HepG2 (cell line): ENCODE data around the gene TSPYL1. TPM values are rescaled to one million over a fixed set of nuclear protein-coding genes. Genes with fewer than 3 reads are reported as not detected.

Source experiments
- ATAC-seq: fragments of 200-7000 bp; cut with Tn5 transposase; 3 replicates; pipeline ENCODE4 v1.9.1; 2020; ENCODE audit warnings: mild to moderate bottlenecking, moderate library complexity
- BruUV-seq: library from RNA; stranded (reverse); fragments of 400-500 nt; replicated peaks from 2 replicates; lab custom pipeline; 2021; lab: Mats Ljungman, UMichigan
- CTCF ChIA-PET: fragments of 300-600 bp; formaldehyde crosslinking; extraction: SDS; loops from one replicate; lab custom pipeline; 2021; ENCODE audit warnings: low total read pairs, inconsistent platforms, low intra/inter-chr PET ratio; lab: Yijun Ruan, JAX
- POLR2A ChIA-PET: fragments of 350-600 bp; sonication (Branson Sonifier 250); formaldehyde crosslinking; loops from one replicate; lab custom pipeline; 2020; ENCODE audit warnings: antibody characterized with exemption, inconsistent platforms; lab: Yijun Ruan, JAX
- DNase-seq: peaks from one replicate; pipeline ENCODE4 v3.0.0-alpha.2; 2015; ENCODE audit warnings: low spot score
- FAIRE-seq: peaks from 3 replicates; lab custom pipeline; 2011; peaks lifted over from hg19 to GRCh38; lab: Jason Lieb, UNC
- H2AFZ ChIP-seq: one replicate; pipeline ENCODE4 v1.6.1; 2011; ENCODE audit warnings: low read length, inconsistent platforms
- H3K27ac ChIP-seq: fragments of 300-600 bp; 3 replicates; pipeline ENCODE4 v1.8.0; 2011; ENCODE audit warnings: mixed run types, mild to moderate bottlenecking, mixed read lengths, low read length, inconsistent platforms; ENCODE audit not compliant: insufficient read depth; ENCODE audit errors: extremely low read length
- H3K27me3 ChIP-seq, 2 experiments: fragments of 200-600 bp in 1 of 2; 2 replicates in 1 of 2; 3 replicates in 1 of 2; pipeline versions ENCODE4 v1.6.0 to v1.8.0; 2011; ENCODE audit warnings: low read length in 2 of 2, mild to moderate bottlenecking in 2 of 2, moderate library complexity in 2 of 2, inconsistent platforms in 1 of 2; ENCODE audit not compliant: insufficient read depth in 2 of 2, control insufficient read depth in 1 of 2
- H3K36me3 ChIP-seq, 2 experiments: fragments of 200-600 bp in 1 of 2; replicated peaks in 1 of 2; 2 replicates in 1 of 2; 3 replicates in 1 of 2; pipeline versions ENCODE4 v1.5.1 to v1.8.0; 2011; ENCODE audit warnings: low read length in 2 of 2, inconsistent platforms in 1 of 2; ENCODE audit not compliant: insufficient read depth in 2 of 2, control insufficient read depth in 1 of 2
- H3K4me1 ChIP-seq: 2 replicates; pipeline ENCODE4 v1.5.1; 2012; ENCODE audit warnings: low read length, inconsistent platforms; ENCODE audit not compliant: insufficient read depth
- H3K4me2 ChIP-seq: 2 replicates; pipeline ENCODE4 v1.6.0; 2011; ENCODE audit warnings: low read depth, low read length, inconsistent platforms
- H3K4me3 ChIP-seq, 3 experiments: fragments of 200-600 bp in 1 of 3; sonication (generic), shearing (Covaris generic) in 1 of 3; replicated peaks in 1 of 3; 2 replicates each; pipeline ENCODE4 v1.5.1; 2011 to 2016; ENCODE audit warnings: low read length in 3 of 3, inconsistent platforms in 2 of 3, low read depth in 2 of 3, mild to moderate bottlenecking in 2 of 3, control low read depth in 1 of 3, mixed read lengths in 1 of 3; ENCODE audit not compliant: insufficient read depth in 1 of 3
- H3K79me2 ChIP-seq: one replicate; pipeline ENCODE4 v1.6.1; 2011; ENCODE audit warnings: low read length, inconsistent platforms; ENCODE audit not compliant: insufficient read depth
- H3K9ac ChIP-seq: 2 replicates; pipeline ENCODE4 v1.6.0; 2011; ENCODE audit warnings: mild to moderate bottlenecking, low read depth, low read length, inconsistent platforms; ENCODE audit not compliant: insufficient read depth
- H3K9me3 ChIP-seq: 2 replicates; pipeline ENCODE4 v1.5.1; 2012; ENCODE audit warnings: mild to moderate bottlenecking, low read length
- H4K20me1 ChIP-seq: 2 replicates; pipeline ENCODE4 v1.6.0; 2011; ENCODE audit warnings: inconsistent platforms, mild to moderate bottlenecking, low read length, moderate library complexity; ENCODE audit not compliant: insufficient read depth
- ADNP ChIP-seq: sonication (generic); formaldehyde crosslinking; IDR thresholded peaks from 2 replicates; pipeline ENCODE4 v1.4.0; 2020; ENCODE audit warnings: missing genetic modification reagents
- ATF1 ChIP-seq: IDR thresholded peaks from 2 replicates; pipeline ENCODE4 v1.6.1; 2016; ENCODE audit warnings: mild to moderate bottlenecking, control low read depth
- BHLHE40 ChIP-seq: IDR thresholded peaks from 2 replicates; pipeline ENCODE4 v1.6.1; 2011; ENCODE audit warnings: low read length, improper control_type of control experiment
- GATA4 ChIP-seq: sonication (generic); IDR thresholded peaks from 2 replicates; pipeline ENCODE4 v1.6.1; 2016; ENCODE audit warnings: antibody characterized with exemption, low read depth, borderline replicate concordance
- HDAC1 ChIP-seq: sonication (generic); formaldehyde crosslinking; IDR thresholded peaks from 2 replicates; pipeline ENCODE4 v1.5.1; 2020; ENCODE audit warnings: mild to moderate bottlenecking, missing genetic modification reagents
- HMG20A ChIP-seq: IDR thresholded peaks from 2 replicates; pipeline ENCODE4 v1.6.1; 2016; ENCODE audit warnings: borderline replicate concordance
- HNF1B ChIP-seq: sonication (generic); formaldehyde crosslinking; IDR thresholded peaks from 2 replicates; pipeline ENCODE4 v1.5.1; 2020; ENCODE audit warnings: mild to moderate bottlenecking, moderate library complexity, missing genetic modification reagents
- JUNB ChIP-seq: sonication (generic); formaldehyde crosslinking; IDR thresholded peaks from 2 replicates; pipeline ENCODE4 v1.8.0; 2022; ENCODE audit warnings: missing genetic modification reagents, mild to moderate bottlenecking, borderline replicate concordance
- NFIC ChIP-seq: IDR thresholded peaks from 2 replicates; pipeline ENCODE4 v1.6.1; 2012; ENCODE audit warnings: mild to moderate bottlenecking, low read length, inconsistent platforms
- STAT6 ChIP-seq: sonication (generic); formaldehyde crosslinking; IDR thresholded peaks from 2 replicates; pipeline ENCODE4 v1.4.0; 2020; ENCODE audit warnings: missing genetic modification reagents, mild to moderate bottlenecking, borderline replicate concordance
- WIZ ChIP-seq: sonication (generic); formaldehyde crosslinking; IDR thresholded peaks from 2 replicates; pipeline ENCODE4 v1.5.1; 2020; ENCODE audit warnings: mild to moderate bottlenecking, missing genetic modification reagents
- ZBTB33 ChIP-seq: sonication (generic); formaldehyde crosslinking; IDR thresholded peaks from 2 replicates; pipeline ENCODE4 v1.4.0; 2020; ENCODE audit warnings: missing genetic modification reagents
- ZNF138 ChIP-seq: sonication (generic); formaldehyde crosslinking; IDR thresholded peaks from 2 replicates; pipeline ENCODE4 v1.5.0; 2020; ENCODE audit warnings: mild to moderate bottlenecking, low read depth, missing genetic modification reagents
- ZNF224 ChIP-seq: sonication (generic); formaldehyde crosslinking; IDR thresholded peaks from 2 replicates; pipeline ENCODE4 v1.5.0; 2020; ENCODE audit warnings: mild to moderate bottlenecking, missing genetic modification reagents
- ZNF430 ChIP-seq: sonication (generic); formaldehyde crosslinking; IDR thresholded peaks from 2 replicates; pipeline ENCODE4 v1.9.0; 2021; ENCODE audit warnings: mild to moderate bottlenecking, missing genetic modification reagents
- ZNF629 ChIP-seq: sonication (generic); formaldehyde crosslinking; conservative IDR thresholded peaks from 2 replicates; pipeline ENCODE4 v1.5.0; 2020; ENCODE audit warnings: missing genetic modification reagents
- ZNF660 ChIP-seq: sonication (generic); formaldehyde crosslinking; IDR thresholded peaks from 2 replicates; pipeline ENCODE4 v1.5.1; 2020; ENCODE audit warnings: mild to moderate bottlenecking, low read depth, missing genetic modification reagents, borderline replicate concordance
- ZNF703 ChIP-seq: sonication (generic); formaldehyde crosslinking; IDR thresholded peaks from 2 replicates; pipeline ENCODE4 v1.5.1; 2020; ENCODE audit warnings: missing genetic modification reagents, mild to moderate bottlenecking, moderate library complexity, borderline replicate concordance
- ZNF841 ChIP-seq: sonication (generic); formaldehyde crosslinking; IDR thresholded peaks from 2 replicates; pipeline ENCODE4 v1.8.1; 2023; ENCODE audit warnings: missing genetic modification reagents, borderline replicate concordance
- WGBS: methylation state at CpG from one replicate; pipeline ENCODE4 v1.1.6; 2017; ENCODE audit warnings: low lambda C conversion rate; 5-methylcytosine and 5-hydroxymethylcytosine counted together
- in situ Hi-C: cut with HindIII; loops from 2 replicates; pipeline ENCODE4 v1.10.0; 2017; ENCODE audit warnings: low pct_unique_long_range_greater_than_20kb; ENCODE audit not compliant: extremely low pct_ligation_motif_present
- intact Hi-C: fragments of 100-400 bp; cut with micrococcal nuclease; formaldehyde crosslinking; loops from one replicate; pipeline ENCODE4 v1.10.0; 2022; ENCODE audit not compliant: unreplicated experiment
- polyA plus RNA-seq, 8 experiments: library from polyadenylated mRNA; depleted of rRNA in 3 of 8; stranded (reverse) in 7 of 8; unstranded in 1 of 8; fragments of >200 nt; fragmentation: Illumina TruSeq in 4 of 8; extraction: Trizol in 4 of 8; gene quantifications; 2 replicates each; pipeline versions ENCODE4 v1.2.1 to v1.2.3, GENCODE V29; 2011 to 2016; ENCODE audit warnings: low read depth in 4 of 8, missing spikeins in 1 of 8, mixed read lengths in 1 of 8; ENCODE audit not compliant: insufficient read depth in 1 of 8
- total RNA-seq, 5 experiments: library from RNA; depleted of rRNA; stranded (reverse); fragments of >200 nt; fragmentation: Illumina TruSeq; extraction: Trizol; gene quantifications; 2 replicates each; pipeline ENCODE4 v1.2.3, GENCODE V29; 2016; ENCODE audit warnings: low read depth in 1 of 5

Gene TSPYL1
- total and polyA plus RNA-seq, 2 of the 13 experiments (the other 11 are each of a cell fraction or from before 2014, with no cell fraction given): 28.3 to 93.0 TPM

- TF ChIP-seq ADNP (CRISPR knock-in tag): no peak
- no peak for TF ChIP-seq ZBTB33 (CRISPR knock-in tag)
Observed at GRCh38 chr6:116314218-116314617, 34.5 kb upstream of the TSPYL1 start (continued).

- no peak for FAIRE-seq
- in situ Hi-C loops: no loop called here
- H3K4me3 ChIP-seq: no peak overlapping the region
- ChIA-PET CTCF (no interaction called here), POLR2A (no interaction called here)
- peaks cover 3% of the 10 kb centered on the region; the same call in 1 of the 2 replicates for H3K4me1 ChIP-seq
- no peaks in the 10 kb centered on the region for H4K20me1 ChIP-seq
- H3K36me3 ChIP-seq: no peaks in the 10 kb centered on the region
- H3K9ac ChIP-seq: no peak overlapping the region
- H3K79me2 ChIP-seq: no peaks in the 10 kb centered on the region
- H3K27ac ChIP-seq: no peak overlapping the region
- no peak for DNase-seq
- WGBS: 29% methylated on average over 2 of the region's 2 CpGs
- intact Hi-C loops: no loop called here
- no peak for ATAC-seq
- no peak overlapping the region for H3K4me2 ChIP-seq
- BruUV-seq: no TSS peak
- H3K27me3 ChIP-seq: no peaks in the 10 kb centered on the region
- H3K9me3 ChIP-seq: no peaks in the 10 kb centered on the region
- H2AFZ ChIP-seq: no peak overlapping the region
- TF ChIP-seq JUNB (CRISPR knock-in tag) (no peak), WIZ (no peak), NFIC (no peak), ZNF660 (CRISPR knock-in tag) (no peak), GATA4 (no peak), ZNF430 (CRISPR knock-in tag) (no peak), ZNF841 (CRISPR knock-in tag) (no peak), STAT6 (CRISPR knock-in tag) (no peak), ZNF138 (no peak), BHLHE40 (no peak), HMG20A (CRISPR knock-in tag) (no peak), HDAC1 (no peak), ZNF629 (CRISPR knock-in tag) (no peak), HNF1B (CRISPR knock-in tag) (no peak), ZNF224 (CRISPR knock-in tag) (no peak), ATF1 (no peak), ZNF703 (CRISPR knock-in tag) (no peak)
Observed at GRCh38 chr6:116313101-116313776, 33.5 kb upstream of the TSPYL1 start.
